HG03469 (cell line): ENCODE data around the gene UPB1.
"Not testable (repeated sequence)": the region's sequence is repeated elsewhere in the genome, so short reads cannot be mapped to it uniquely, and the experiment has no call there.

Source experiments
- ATAC-seq: cut with Tn5 transposase; IDR thresholded peaks from one replicate; pipeline ENCODE4 v1.9.1; 2021; ENCODE audit warnings: mild to moderate bottlenecking, moderate library complexity, moderate number of reproducible peaks; ENCODE audit not compliant: unreplicated experiment

The UPB1 gene

DNA sequence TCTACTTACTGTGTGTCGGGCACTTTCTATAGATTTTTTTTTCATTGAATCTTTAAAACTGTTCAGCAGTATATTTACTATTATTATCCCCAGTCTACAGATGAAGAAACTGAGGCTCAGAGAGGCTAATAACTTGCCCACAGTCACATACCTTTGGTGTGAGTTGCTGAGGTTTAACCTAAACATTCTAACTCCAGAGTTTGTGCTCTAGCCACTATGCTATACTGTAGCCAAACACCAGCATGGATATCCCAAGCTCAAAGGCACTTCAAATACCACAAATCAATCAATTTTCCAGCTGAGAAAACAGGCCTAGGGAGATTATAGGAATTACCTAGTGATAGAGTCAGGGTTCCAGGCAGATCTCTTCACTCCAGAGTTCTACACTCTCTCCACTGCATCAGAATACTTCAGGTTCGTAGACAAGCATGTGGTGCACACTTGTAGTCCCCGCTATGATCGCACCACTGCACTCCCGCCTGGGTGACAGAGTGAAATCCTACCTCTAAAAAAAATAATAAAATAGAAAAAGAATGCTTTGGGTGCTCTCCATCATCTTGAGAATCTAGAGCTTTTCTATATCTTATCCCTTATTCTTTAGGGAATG is 20.4 kb upstream of the UPB1 start:
- no peak for ATAC-seq

- ATAC-seq = no peak
Measured at GRCh38 chr22:24481641-24482040, 13.5 kb upstream of the UPB1 start.

- no peak for ATAC-seq
Measured at GRCh38 chr22:24482575-24482974, 12.6 kb upstream of the UPB1 start.

DNA sequence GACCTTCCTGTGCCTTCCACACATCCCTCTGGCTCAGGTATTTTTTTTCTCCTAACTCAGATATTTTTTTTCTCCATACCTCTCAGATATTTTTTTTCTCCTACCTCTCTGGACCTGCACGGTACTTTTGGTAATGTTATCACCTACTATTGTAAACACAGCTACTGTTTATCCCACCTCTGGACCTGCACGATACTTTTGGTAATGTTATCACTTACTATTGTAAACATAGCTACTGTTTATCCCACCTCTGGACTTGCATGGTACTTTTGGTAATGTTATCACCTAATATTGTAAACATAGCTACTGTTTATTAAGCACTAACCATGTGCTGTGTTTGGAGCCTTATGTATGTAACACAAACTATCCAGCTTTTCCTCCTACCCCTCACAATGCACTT is 12.1 kb upstream of the UPB1 start:
- ATAC-seq = no peak

- ATAC-seq = no peak
Measured at GRCh38 chr22:24483976-24484545, 11.1 kb upstream of the UPB1 start.

GRCh38 chr22:24485170-24485569 is 10.0 kb upstream of the UPB1 start:
- no peak for ATAC-seq

- no peak for ATAC-seq
Measured at GRCh38 chr22:24485608-24486007, 9.5 kb upstream of the UPB1 start.

DNA sequence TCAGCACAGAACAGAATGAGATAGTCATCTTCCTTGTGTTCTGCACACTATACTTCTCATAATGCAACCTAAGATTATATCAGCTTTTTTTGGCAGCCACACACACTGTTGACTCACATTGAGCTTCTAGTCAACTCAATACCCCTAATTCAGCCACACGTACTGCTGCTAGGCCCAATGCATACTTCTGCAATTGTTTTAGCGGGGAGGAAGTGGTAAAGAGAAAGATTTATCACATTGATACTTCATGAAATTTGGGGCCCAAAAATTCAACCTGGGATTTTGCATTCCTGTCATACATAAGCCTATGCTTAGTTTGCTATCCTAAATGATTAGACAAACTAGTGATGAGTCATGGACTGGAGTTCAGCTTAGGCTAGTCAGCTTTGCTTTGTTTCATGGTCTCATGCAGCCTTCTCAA is 8.6 kb upstream of the UPB1 start:
- ATAC-seq = no peak

GRCh38 chr22:24489011-24489410 is 6.1 kb upstream of the UPB1 start:
- no peak for ATAC-seq

DNA sequence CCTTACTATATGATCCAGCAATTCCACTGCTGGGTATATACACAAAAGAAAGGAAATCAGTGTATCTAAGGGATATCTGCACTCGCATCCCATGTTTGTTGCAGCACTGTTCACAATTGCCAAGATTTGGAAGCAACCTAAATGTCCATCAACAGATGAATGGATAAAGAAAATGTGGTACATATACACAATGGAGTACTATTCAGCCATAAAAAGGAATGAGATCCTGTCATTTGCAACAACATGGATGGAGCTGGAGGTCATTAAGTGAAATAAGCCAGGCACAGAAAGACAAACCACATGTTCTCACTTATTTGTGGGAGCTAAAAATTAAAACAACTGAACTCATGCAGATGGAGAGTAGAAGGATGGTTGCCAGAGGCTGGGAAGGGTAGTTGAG is 5.7 kb upstream of the UPB1 start:
- ATAC-seq = not testable (repeated sequence)

DNA sequence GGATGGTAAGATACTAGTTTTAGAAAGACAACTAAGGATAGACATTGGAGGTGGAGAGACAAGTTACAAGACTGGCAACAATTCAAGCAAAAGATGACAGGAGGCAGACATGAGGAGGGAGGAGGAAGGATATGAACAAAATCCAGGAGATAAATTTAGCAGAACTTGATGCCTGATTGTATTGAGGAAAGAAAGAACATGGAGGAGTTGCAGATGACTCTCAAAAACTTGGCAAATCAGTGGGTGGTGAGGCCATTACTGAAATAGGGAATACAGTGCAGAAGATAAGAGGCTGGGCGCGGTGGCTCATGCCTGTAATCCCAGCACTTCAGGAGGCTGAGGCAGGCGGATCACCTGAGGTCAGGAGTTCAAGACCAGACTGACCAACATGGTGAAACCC is 2.7 kb upstream of the UPB1 start:
- ATAC-seq = no peak

- ATAC-seq = no peak
Measured at GRCh38 chr22:24494167-24494527, 985 bp upstream of the UPB1 start.

DNA sequence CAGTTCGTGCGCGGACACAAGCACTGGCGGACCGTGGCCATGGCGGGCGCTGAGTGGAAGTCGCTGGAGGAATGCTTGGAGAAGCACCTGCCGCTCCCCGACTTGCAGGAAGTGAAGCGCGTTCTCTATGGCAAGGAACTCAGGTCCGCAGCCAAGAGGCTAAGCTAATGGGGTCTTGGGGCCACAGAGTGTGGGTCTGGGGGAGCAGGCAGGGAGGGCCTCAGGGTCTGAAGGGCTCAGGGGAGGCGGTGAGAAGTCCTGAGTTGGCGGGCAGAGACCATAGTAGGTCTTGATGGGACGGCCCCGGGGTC is 188 bp downstream of the UPB1 start:
- no peak for ATAC-seq

DNA sequence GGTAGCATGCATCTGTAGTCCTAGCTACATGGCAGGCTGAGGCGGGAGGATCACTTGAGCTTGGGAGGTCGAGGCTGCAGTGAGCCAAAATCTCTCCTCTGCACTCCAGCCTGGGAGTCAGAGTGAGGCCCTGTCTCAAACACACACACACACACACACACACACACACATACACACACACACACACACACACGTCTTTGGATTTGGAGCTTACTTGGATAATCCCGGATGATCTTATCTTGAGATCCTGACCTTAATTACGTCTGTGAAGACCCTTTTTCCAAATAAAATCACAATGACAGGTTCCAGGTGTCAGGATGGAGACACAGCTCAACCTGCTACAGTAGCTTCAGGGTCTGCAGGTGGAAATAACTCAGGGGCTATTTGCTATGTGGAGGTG is 1.1 kb downstream of the UPB1 start:
- ATAC-seq = no peak

DNA sequence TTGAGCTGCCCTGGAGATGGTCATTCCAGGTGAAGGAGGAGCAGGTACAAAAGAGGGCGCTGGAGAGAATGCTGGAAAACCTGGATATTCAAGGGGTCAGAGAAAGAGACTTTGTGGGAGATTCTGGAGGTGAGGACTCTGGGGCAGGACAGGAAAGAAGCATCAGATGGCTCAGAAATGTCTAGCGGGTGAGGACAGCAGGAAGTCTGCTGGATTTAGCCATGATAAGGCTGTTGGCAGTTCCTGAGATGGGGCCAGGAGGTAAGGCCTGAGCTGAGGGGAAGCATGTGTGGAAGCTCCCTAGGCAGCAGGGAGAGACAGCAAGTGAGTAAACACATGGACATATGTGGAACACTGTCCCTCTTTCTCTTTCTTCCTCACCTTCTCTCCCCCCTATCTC is 1.5 kb downstream of the UPB1 start:
- ATAC-seq = no peak

DNA sequence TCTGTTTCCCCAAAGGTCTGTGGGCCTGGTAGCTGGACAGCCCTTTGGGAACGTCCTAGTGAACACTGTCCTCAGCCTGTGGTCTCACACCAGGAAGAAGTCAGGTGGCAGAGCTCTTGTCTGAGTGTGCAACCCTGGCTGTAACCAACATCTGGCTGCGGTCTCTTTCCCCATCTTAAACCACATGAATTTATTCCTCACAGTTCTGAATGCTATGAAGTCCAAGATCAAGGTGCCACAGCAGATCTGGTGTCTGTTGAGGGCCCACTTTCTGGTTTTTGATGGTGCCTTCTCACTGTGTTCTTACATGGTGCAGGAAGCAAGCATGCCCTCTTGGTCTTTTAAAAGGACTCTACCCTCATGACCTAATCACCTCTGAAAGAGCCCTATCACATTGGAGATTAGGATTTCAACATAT is 2.7 kb downstream of the UPB1 start:
- ATAC-seq = no peak

- ATAC-seq = no peak
Measured at GRCh38 chr22:24498824-24499223, 3.7 kb downstream of the UPB1 start.

GRCh38 chr22:24499706-24500276 is 4.7 kb downstream of the UPB1 start:
- no peak for ATAC-seq

DNA sequence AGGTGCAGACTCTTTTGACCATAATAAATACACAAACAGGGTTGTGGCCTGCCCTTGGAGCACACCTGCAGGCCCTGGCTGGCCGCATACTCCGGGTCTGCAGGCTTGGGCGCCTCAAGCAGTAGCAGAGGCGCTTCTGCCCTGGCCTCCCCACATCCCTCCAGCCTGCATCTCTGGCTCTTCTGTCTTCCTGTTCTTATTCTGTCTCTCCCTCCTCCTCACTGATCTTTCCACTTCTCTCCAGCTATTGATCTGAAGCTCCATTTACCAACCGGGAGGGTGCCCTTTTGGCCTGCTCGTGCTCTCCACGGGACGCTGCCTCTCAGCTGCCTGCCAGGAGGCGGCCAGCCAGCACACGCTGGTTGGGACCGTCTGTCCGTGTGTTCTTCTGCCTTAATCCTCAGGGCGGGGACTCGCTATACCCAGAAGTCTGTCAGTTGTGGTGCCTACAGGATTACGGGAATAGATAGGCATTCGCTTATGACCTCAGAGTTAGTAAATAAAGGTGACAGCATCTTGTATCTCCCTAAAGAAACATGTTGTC is 5.2 kb downstream of the UPB1 start:
- no peak for ATAC-seq

GRCh38 chr22:24501301-24502005 is 6.3 kb downstream of the UPB1 start:
- ATAC-seq = no peak

DNA sequence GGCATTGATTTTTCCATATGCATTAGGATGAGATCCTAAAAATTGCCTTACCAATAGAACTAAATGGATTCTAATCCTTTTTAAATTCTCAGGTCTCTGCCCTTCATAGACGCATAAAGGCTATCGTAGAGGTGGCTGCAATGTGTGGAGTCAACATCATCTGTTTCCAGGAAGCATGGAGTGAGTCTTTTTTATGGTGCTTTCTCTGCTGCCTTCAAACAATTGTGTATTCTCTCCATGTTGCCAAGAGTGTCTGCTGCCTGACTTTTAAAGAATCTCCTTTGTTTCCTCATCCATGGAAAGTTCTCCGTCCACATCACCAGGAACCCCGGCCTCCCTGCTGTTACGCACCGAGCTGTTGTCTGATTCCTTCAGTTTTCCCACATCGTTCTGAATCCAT is 6.9 kb downstream of the UPB1 start:
- no peak for ATAC-seq

- ATAC-seq = no peak
Measured at GRCh38 chr22:24502541-24502940, 7.4 kb downstream of the UPB1 start.
